HCT116 (cell line): Measurements from ENCODE around the gene IPP. TPM values are rescaled to one million over a fixed set of nuclear protein-coding genes. Genes with fewer than 3 reads are reported as not detected.

Source experiments
- ATAC-seq: fragments of 200-7000 bp; cut with Tn5 transposase; 2 replicates; pipeline ENCODE4 v1.9.1; 2020; ENCODE audit warnings: mild to moderate bottlenecking, moderate library complexity
- BruUV-seq: library from RNA; stranded (reverse); fragments of 400-500 nt; replicated peaks from 2 replicates; lab custom pipeline; 2021; lab: Mats Ljungman, UMichigan
- CTCF ChIA-PET: fragments of 300-600 bp; sonication (Branson Sonifier 250); formaldehyde crosslinking; loops from one replicate; lab custom pipeline; 2021; ENCODE audit warnings: antibody characterized with exemption; lab: Charles Lee
- POLR2A ChIA-PET: fragments of 300-600, 350-600 bp; sonication (Branson Sonifier 250); formaldehyde crosslinking; loops from one replicate; lab custom pipeline; 2021; ENCODE audit warnings: antibody characterized with exemption; lab: Charles Lee
- RAD21 ChIA-PET, 2 experiments: fragments of 300-600 bp; sonication (Branson Sonifier 250); formaldehyde crosslinking; loops; one replicate each; lab custom pipeline; 2023; ENCODE audit warnings: low total read pairs in 2 of 2; ENCODE audit not compliant: uncharacterized antibody in 2 of 2, unreplicated experiment in 2 of 2, low non-redundant PET in 1 of 2; lab: Charles Lee
- DNase-seq: peaks from one replicate; pipeline ENCODE4 v3.0.0-alpha.2; 2010; ENCODE audit warnings: low read depth, low spot score
- H2AFZ ChIP-seq: fragments of 200-600 bp; shearing (Covaris generic), sonication (generic); 2 replicates; pipeline ENCODE4 v1.6.1; 2017; ENCODE audit warnings: low read depth, mixed run types, mixed read lengths, antibody characterized with exemption, low read length; ENCODE audit not compliant: poor library complexity, severe bottlenecking
- H3K27ac ChIP-seq: 2 replicates; pipeline ENCODE4 v1.5.1; 2012; ENCODE audit warnings: low read depth, low read length
- H3K27me3 ChIP-seq: fragments of 200-600 bp; sonication (generic); 2 replicates; pipeline ENCODE4 v1.6.1; 2016; ENCODE audit warnings: mixed run types, low read length, mixed read lengths; ENCODE audit not compliant: insufficient read depth
- H3K36me3 ChIP-seq, 2 experiments: fragments of 200-500 bp in 1 of 2; fragments of 200-600 bp in 1 of 2; sonication (Bioruptor generic) in 1 of 2; sonication (generic) in 1 of 2; 2 replicates each; pipeline versions ENCODE4 v1.5.1 to v1.6.1; 2014 to 2016; ENCODE audit warnings: low read length in 2 of 2, inconsistent platforms in 1 of 2, mixed read lengths in 1 of 2, mixed run types in 1 of 2; ENCODE audit not compliant: insufficient read depth in 2 of 2, control insufficient read depth in 1 of 2
- H3K4me1 ChIP-seq, 2 experiments: fragments of 200-600 bp in 1 of 2; sonication (generic) in 1 of 2; 2 replicates each; pipeline versions ENCODE4 v1.5.1 to v1.6.1; 2012 to 2017; ENCODE audit warnings: low read length in 2 of 2, inconsistent platforms in 1 of 2, mild to moderate bottlenecking in 1 of 2, mixed read lengths in 1 of 2, mixed run types in 1 of 2, moderate library complexity in 1 of 2; ENCODE audit not compliant: insufficient read depth in 2 of 2, control insufficient read depth in 1 of 2
- H3K4me2 ChIP-seq: fragments of 200-600 bp; sonication (generic); 2 replicates; pipeline ENCODE4 v1.6.1; 2017; ENCODE audit warnings: mixed run types, low read length, mixed read lengths
- H3K4me3 ChIP-seq, 2 experiments: fragments of 200-600 bp in 1 of 2; sonication (generic) in 1 of 2; replicated peaks in 1 of 2; 2 replicates each; pipeline ENCODE4 v1.5.1; 2011 to 2016; ENCODE audit warnings: low read length in 2 of 2, control low read depth in 1 of 2, low read depth in 1 of 2, mild to moderate bottlenecking in 1 of 2, mixed read lengths in 1 of 2, mixed run types in 1 of 2
- H3K79me2 ChIP-seq: fragments of 200-600 bp; sonication (generic); 2 replicates; pipeline ENCODE4 v1.6.1; 2017; ENCODE audit warnings: mild to moderate bottlenecking, mixed run types, low read length, moderate library complexity, mixed read lengths; ENCODE audit not compliant: insufficient read depth
- H3K9ac ChIP-seq: fragments of 200-600 bp; sonication (generic); 2 replicates; pipeline ENCODE4 v1.6.1; 2016; ENCODE audit warnings: low read length, mixed read lengths
- H3K9me2 ChIP-seq: fragments of 200-600 bp; sonication (generic), shearing (Covaris generic); 2 replicates; pipeline ENCODE4 v1.6.1; 2017; ENCODE audit warnings: mixed run types, mild to moderate bottlenecking, moderate library complexity; ENCODE audit not compliant: insufficient read depth
- H3K9me3 ChIP-seq, 2 experiments: fragments of 200-500 bp in 1 of 2; fragments of 200-600 bp in 1 of 2; sonication (Bioruptor generic) in 1 of 2; sonication (generic) in 1 of 2; 2 replicates each; pipeline ENCODE4 v1.6.1; 2014 to 2017; ENCODE audit warnings: low read length in 2 of 2, mixed read lengths in 2 of 2, inconsistent platforms in 1 of 2, low read depth in 1 of 2, mild to moderate bottlenecking in 1 of 2, mixed run types in 1 of 2, moderate library complexity in 1 of 2; ENCODE audit not compliant: control insufficient read depth in 1 of 2, insufficient read depth in 1 of 2
- H4K20me1 ChIP-seq: fragments of 200-600 bp; sonication (generic), shearing (Covaris generic); 2 replicates; pipeline ENCODE4 v1.6.1; 2017; ENCODE audit warnings: mixed run types, mild to moderate bottlenecking, moderate library complexity; ENCODE audit not compliant: insufficient read depth
- CEBPB ChIP-seq: IDR thresholded peaks from 2 replicates; pipeline ENCODE4 v1.6.1; 2012; ENCODE audit warnings: low read depth
- CTCF ChIP-seq, 3 experiments: fragments of 200-600 bp in 1 of 3; sonication (generic) in 1 of 3; IDR thresholded peaks in 2 of 3; conservative IDR thresholded peaks in 1 of 3; 2 replicates each; pipeline ENCODE4 v1.5.1; 2012 to 2017; ENCODE audit warnings: low read depth in 2 of 3, low read length in 2 of 3, antibody characterized with exemption in 1 of 3, borderline replicate concordance in 1 of 3, control low read depth in 1 of 3, mild to moderate bottlenecking in 1 of 3, mixed read lengths in 1 of 3, mixed run types in 1 of 3, moderate library complexity in 1 of 3; ENCODE audit not compliant: insufficient read depth in 1 of 3
- EGR1 ChIP-seq: IDR thresholded peaks from 2 replicates; pipeline ENCODE4 v1.6.1; 2012; ENCODE audit warnings: low read depth
- EZH2 ChIP-seq: fragments of 200-600 bp; sonication (generic); IDR thresholded peaks from 2 replicates; pipeline ENCODE4 v1.6.1; 2017; ENCODE audit warnings: antibody characterized with exemption, mixed run types
- EZH2phosphoT487 ChIP-seq: fragments of 200-600 bp; IDR thresholded peaks from 2 replicates; pipeline ENCODE4 v1.6.1; 2018; ENCODE audit warnings: antibody characterized with exemption, borderline replicate concordance
- FOSL1 ChIP-seq: IDR thresholded peaks from 2 replicates; pipeline ENCODE4 v1.6.1; 2012; ENCODE audit warnings: low read depth
- MAX ChIP-seq: IDR thresholded peaks from 2 replicates; pipeline ENCODE4 v1.6.1; 2012
- POLR2A ChIP-seq: IDR thresholded peaks from 2 replicates; pipeline ENCODE4 v1.7.0; 2011; ENCODE audit warnings: borderline replicate concordance; ENCODE audit not compliant: insufficient read depth, insufficient read length; ENCODE audit errors: extremely low read depth
- SIN3A ChIP-seq: IDR thresholded peaks from 2 replicates; pipeline ENCODE4 v1.6.1; 2012; ENCODE audit warnings: low read depth
- SP1 ChIP-seq: IDR thresholded peaks from 2 replicates; pipeline ENCODE4 v1.6.1; 2012; ENCODE audit warnings: low read depth
- YY1 ChIP-seq: IDR thresholded peaks from 2 replicates; pipeline ENCODE4 v1.6.1; 2011; ENCODE audit warnings: low read length, low read depth, moderate library complexity, mild to moderate bottlenecking; ENCODE audit not compliant: insufficient replicate concordance; ENCODE audit errors: extremely low read depth
- ZBTB33 ChIP-seq: IDR thresholded peaks from 2 replicates; pipeline ENCODE4 v1.6.1; 2011; ENCODE audit warnings: mild to moderate bottlenecking, low read length, moderate library complexity; ENCODE audit not compliant: insufficient replicate concordance; ENCODE audit errors: extremely low read depth
- ZNF274 ChIP-seq: fragments of 200-500 bp; sonication (Bioruptor generic); IDR thresholded peaks from 2 replicates; pipeline ENCODE4 v1.6.1; 2014; ENCODE audit warnings: mild to moderate bottlenecking, low read depth, low read length, inconsistent platforms
- intact Hi-C: fragments of 100-400 bp; cut with micrococcal nuclease; formaldehyde crosslinking; loops from 2 replicates; pipeline ENCODE4 v1.10.0; 2022
- total RNA-seq: library from RNA; stranded (reverse); gene quantifications from one replicate; pipeline ENCODE4 v1.2.1, GENCODE V29; 2021; ENCODE audit not compliant: unreplicated experiment
- TF ChIP-seq, protein P1 (sequence below): IDR thresholded peaks from 2 replicates; pipeline ENCODE4 v1.6.1; 2012; ENCODE audit warnings: low read depth

IPP gene
- total RNA-seq, 1 experiment from 2014 or later = 13.8 TPM

DNA sequence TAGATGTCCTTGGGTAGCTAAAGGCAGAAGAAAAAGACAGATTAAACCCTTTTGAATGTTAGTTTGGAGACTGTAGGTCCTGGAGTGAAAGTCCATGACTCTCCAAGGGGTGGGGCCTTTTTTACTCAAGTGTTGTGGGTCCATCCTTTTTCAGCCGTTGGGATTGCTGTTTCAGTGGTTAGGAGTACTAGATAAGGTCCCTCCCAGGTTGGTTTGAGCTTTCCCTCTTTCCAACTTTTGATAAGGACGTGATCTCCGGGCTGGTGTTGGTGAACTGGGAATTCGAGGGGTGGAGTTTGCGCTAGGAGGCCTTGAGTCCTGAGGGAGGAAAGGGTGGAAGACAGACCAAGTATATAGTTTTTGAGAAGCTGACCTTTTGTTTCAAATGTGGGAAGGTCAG lies 5.2 kb upstream of the IPP start (continued):
- TF ChIP-seq CTCF (IDR thresholded peaks at IDR 0.05 in 2 of 3, conservative IDR thresholded peaks at IDR 0.05 in 1 of 3; ENCODE audit: borderline replicate concordance in 1 of 3, insufficient read depth in 1 of 3, low read depth in 2 of 3, low read length in 2 of 3) = no peak
- TF ChIP-seq FOSL1 = no peak
- TF ChIP-seq, protein P1, sequence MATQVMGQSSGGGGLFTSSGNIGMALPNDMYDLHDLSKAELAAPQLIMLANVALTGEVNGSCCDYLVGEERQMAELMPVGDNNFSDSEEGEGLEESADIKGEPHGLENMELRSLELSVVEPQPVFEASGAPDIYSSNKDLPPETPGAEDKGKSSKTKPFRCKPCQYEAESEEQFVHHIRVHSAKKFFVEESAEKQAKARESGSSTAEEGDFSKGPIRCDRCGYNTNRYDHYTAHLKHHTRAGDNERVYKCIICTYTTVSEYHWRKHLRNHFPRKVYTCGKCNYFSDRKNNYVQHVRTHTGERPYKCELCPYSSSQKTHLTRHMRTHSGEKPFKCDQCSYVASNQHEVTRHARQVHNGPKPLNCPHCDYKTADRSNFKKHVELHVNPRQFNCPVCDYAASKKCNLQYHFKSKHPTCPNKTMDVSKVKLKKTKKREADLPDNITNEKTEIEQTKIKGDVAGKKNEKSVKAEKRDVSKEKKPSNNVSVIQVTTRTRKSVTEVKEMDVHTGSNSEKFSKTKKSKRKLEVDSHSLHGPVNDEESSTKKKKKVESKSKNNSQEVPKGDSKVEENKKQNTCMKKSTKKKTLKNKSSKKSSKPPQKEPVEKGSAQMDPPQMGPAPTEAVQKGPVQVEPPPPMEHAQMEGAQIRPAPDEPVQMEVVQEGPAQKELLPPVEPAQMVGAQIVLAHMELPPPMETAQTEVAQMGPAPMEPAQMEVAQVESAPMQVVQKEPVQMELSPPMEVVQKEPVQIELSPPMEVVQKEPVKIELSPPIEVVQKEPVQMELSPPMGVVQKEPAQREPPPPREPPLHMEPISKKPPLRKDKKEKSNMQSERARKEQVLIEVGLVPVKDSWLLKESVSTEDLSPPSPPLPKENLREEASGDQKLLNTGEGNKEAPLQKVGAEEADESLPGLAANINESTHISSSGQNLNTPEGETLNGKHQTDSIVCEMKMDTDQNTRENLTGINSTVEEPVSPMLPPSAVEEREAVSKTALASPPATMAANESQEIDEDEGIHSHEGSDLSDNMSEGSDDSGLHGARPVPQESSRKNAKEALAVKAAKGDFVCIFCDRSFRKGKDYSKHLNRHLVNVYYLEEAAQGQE = no peak
- no peak for TF ChIP-seq YY1
- TF ChIP-seq EZH2 = no peak
- TF ChIP-seq EGR1 = no peak
- no peak for TF ChIP-seq SP1

GRCh38 chr1:45753248-45754037 lies 3.0 kb upstream of the IPP start:
- BruUV-seq = no TSS peak
- no peaks in the 10 kb centered on the region for H3K9me2 ChIP-seq
- H3K79me2 ChIP-seq = peaks cover 6% of the 10 kb centered on the region
- no peaks in the 10 kb centered on the region for H3K9me3 ChIP-seq
- peaks cover 8 to 31% of the 10 kb centered on the region in 2 experiments for H3K4me1 ChIP-seq
- ChIA-PET POLR2A (interaction anchor here (0.8 to 1.2 kb wide), 2 partner anchors 9 to 50 kb away, joined by 3 to 4 read pairs; partner anchors contain the start of gene MAST2), CTCF (no interaction called here), RAD21 (no interaction called here)
- ATAC-seq (no peak), DNase-seq (no peak)
- no peak overlapping the region for H3K4me2 ChIP-seq
- no peak overlapping the region for H3K9ac ChIP-seq
- H3K4me3 ChIP-seq = no peak overlapping the region
- no peaks in the 10 kb centered on the region for H4K20me1 ChIP-seq
- no peak overlapping the region for H2AFZ ChIP-seq
- no peaks in the 10 kb centered on the region for H3K27me3 ChIP-seq
- no peaks in the 10 kb centered on the region for H3K36me3 ChIP-seq
- intact Hi-C loops = no loop called here
- H3K27ac ChIP-seq = no peak overlapping the region
- no peak for TF ChIP-seq CEBPB
- TF ChIP-seq MAX = no peak
- no peak for TF ChIP-seq EZH2phosphoT487
- no peak for TF ChIP-seq EZH2
- no peak for TF ChIP-seq SIN3A
- TF ChIP-seq ZBTB33 = no peak
- no peak for TF ChIP-seq POLR2A
- no peak for TF ChIP-seq ZNF274
